GM21786 (cell line): ENCODE measurements around the gene CDH4.

Experiments used
- ATAC-seq: cut with Tn5 transposase; IDR thresholded peaks from one replicate; pipeline ENCODE4 v1.9.1; 2021; ENCODE audit not compliant: unreplicated experiment

Gene CDH4

GRCh38 chr20:61723529-61724257, 471.6 kb downstream of the CDH4 start:
- ATAC-seq = no peak

- ATAC-seq = no peak
Observed at GRCh38 chr20:61724376-61724775, 472.3 kb downstream of the CDH4 start.

GRCh38 chr20:61725145-61725544, 473.1 kb downstream of the CDH4 start:
- ATAC-seq = no peak

- no peak for ATAC-seq
Observed at GRCh38 chr20:61725966-61726365, 473.9 kb downstream of the CDH4 start.

- no peak for ATAC-seq
Observed at GRCh38 chr20:61726979-61727378, 474.9 kb downstream of the CDH4 start.

- no peak for ATAC-seq
Observed at GRCh38 chr20:61727761-61728160, 475.7 kb downstream of the CDH4 start.

- no peak for ATAC-seq
Observed at GRCh38 chr20:61728326-61728725, 476.3 kb downstream of the CDH4 start.

GRCh38 chr20:61728786-61729770, 477.0 kb downstream of the CDH4 start:
- no peak for ATAC-seq

GRCh38 chr20:61730631-61731362, 478.7 kb downstream of the CDH4 start:
- no peak for ATAC-seq

GRCh38 chr20:61731363-61732181, 479.5 kb downstream of the CDH4 start:
- ATAC-seq = no peak

GRCh38 chr20:61732511-61733210, 480.6 kb downstream of the CDH4 start:
- no peak for ATAC-seq

GRCh38 chr20:61733216-61733615, 481.2 kb downstream of the CDH4 start:
- no peak for ATAC-seq

- ATAC-seq = no peak
Observed at GRCh38 chr20:61733891-61734732, 482.1 kb downstream of the CDH4 start.

- ATAC-seq = no peak
Observed at GRCh38 chr20:61734733-61735502, 482.9 kb downstream of the CDH4 start.

- ATAC-seq = no peak
Observed at GRCh38 chr20:61735503-61735785, 483.4 kb downstream of the CDH4 start.

- no peak for ATAC-seq
Observed at GRCh38 chr20:61736001-61736635, 484.1 kb downstream of the CDH4 start.

- ATAC-seq = no peak
Observed at GRCh38 chr20:61736751-61737310, 484.8 kb downstream of the CDH4 start.

GRCh38 chr20:61737346-61737745, 485.3 kb downstream of the CDH4 start:
- no peak for ATAC-seq
